ENCODE data around the gene SEPSECS.

The SEPSECS gene

GRCh38 chr4:25081866-25082471 is 78.3 kb downstream of the SEPSECS start:
- no peak for DNase-seq (ENCODE audit: low read depth)

- no peak for DNase-seq (ENCODE audit: low read depth)
Measured at GRCh38 chr4:25080571-25080970, 79.7 kb downstream of the SEPSECS start.

DNA sequence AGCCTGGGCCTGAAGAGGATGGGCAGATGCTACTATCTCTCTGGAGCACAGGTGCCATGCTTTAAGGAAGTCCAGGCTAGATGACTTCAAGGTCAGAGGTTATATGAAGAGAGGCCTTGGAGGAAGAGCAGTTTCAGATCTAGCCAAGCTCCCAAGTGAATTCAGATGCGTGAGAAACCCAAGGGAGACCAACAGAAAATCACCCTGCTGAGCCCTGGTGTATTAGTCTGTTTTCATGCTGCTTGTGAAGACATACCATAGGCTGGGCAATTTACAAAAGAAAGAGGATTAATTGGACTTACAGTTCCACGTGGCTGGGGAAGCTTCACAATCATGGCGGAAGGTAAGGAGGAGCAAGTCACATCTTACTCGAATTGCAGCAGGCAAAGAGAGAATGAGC is 81.7 kb downstream of the SEPSECS start:
- DNase-seq (ENCODE audit: low read depth), result no peak

DNA sequence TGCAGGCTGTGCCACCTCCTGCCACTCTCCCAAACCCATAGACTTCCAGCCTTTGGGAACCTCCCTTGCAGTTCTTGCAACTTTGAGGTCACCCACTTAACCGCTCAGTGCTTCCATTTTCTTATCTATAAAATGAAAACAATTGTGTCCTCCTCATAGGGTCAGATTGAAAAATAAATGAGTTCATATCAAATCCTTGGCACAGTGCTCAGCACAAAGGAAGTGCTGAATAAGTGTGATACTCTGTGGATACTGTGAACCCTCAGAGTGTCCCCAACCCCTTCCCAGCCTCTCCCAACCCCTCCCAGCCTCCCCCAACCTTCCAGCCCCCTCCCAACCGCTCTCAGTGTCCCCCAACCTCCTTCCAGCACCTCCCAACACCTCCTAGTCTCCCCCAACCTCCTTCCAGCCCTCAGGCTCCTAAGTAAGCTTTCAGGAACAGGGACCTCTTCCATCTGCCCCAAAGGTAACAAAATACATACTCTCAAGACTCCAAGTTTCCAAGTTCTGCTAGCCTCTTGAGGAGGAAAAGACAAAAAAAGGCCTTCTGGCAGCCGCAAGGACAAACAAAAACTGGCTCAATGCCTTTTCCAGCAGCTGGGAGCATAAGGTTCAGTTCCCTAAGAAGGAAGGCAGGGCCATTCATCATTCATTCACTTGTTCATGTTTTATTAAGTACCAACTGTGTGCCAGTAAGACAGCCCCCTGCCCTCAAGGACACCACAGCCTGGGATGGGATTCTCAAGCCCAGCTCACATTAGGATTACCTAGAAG is 83.4 kb downstream of the SEPSECS start:
- no peak for DNase-seq (ENCODE audit: low read depth)

GRCh38 chr4:25075851-25076250 is 84.4 kb downstream of the SEPSECS start:
- no peak for DNase-seq (ENCODE audit: low read depth)

DNA sequence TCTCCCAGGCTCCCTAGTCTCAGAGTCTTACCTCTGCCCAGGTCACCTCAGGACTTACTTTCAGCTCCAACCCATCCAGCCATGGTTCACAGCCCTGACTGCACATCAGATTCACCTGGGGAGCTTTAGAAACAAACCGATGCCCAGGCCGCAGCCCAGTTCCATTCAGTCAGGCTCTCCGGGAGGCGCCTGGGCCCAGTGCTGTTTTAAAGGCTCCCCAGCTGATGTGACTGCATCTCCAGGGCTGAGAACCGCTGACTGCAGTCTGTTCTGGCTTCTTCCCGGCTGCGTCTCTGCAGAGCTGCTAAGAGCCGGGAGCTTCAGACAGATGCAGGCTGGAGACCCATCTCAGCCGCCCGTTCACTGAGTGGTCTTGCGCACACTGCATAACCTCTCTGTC is 85.1 kb downstream of the SEPSECS start:
- DNase-seq (ENCODE audit: low read depth), result no peak

DNA sequence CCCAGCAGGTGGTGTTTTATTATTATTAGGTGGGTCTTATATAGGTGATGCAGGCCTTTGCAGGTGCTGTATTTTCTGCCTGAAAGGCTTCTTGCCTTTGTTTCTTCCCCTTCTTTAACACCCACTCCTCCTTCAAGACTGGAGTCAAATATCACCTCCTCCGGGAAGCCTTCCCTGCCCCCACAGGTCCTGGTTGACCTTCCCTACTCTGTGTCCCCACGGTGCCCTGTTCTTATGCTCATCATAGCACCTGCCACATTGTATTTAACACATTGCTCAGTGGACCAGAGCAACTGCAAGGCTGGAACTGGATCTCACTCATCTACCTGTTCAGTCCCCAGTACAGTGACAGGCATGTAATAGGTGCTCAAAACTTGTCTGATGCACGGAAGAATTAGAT is 89.7 kb downstream of the SEPSECS start:
- no peak for DNase-seq (ENCODE audit: low read depth)
